ENCODE results near the gene IER5. TPM values are rescaled to one million over a fixed set of nuclear protein-coding genes. Genes with fewer than 3 reads are reported as not detected.

The IER5 gene
- total and polyA plus RNA-seq, 9 of the 15 experiments (the other 6 are each of a cell fraction or from before 2014, with no cell fraction given) = 2.4 to 32.1 (median 12.0) TPM

- no peak for TF ChIP-seq UBTF (IDR thresholded peaks at IDR 0.05; ENCODE audit: borderline replicate concordance in 1 of 2, low read depth in 2 of 2, low read length in 2 of 2)
- TF ChIP-seq E4F1 (CRISPR knock-in tag; IDR thresholded peaks at IDR 0.05; ENCODE audit: borderline replicate concordance) = no peak
- TF ChIP-seq POLR3G (IDR thresholded peaks at IDR 0.05; ENCODE audit: extremely low read depth, insufficient read length, insufficient replicate concordance) = no peak
- peak in 1 of 3 experiments; percentile 69; a peak in 2 of 6 replicates for TF ChIP-seq CTCF (IDR thresholded peaks at IDR 0.05 in 2 of 3, conservative IDR thresholded peaks at IDR 0.05 in 1 of 3; ENCODE audit: insufficient read depth in 2 of 3, low read depth in 1 of 3, low read length in 3 of 3)
- TF ChIP-seq ZNF318 (IDR thresholded peaks at IDR 0.05; ENCODE audit: borderline replicate concordance in 1 of 2, low read depth in 1 of 2) = no peak
- 0 out of 2 replicates have a peak, but pooled peaks have one; percentile 22 for TF ChIP-seq ZKSCAN8 (CRISPR knock-in tag; IDR thresholded peaks at IDR 0.05)
These were observed 15.7 kb downstream of the IER5 start (continued) for GRCh38 chr1:181104042-181104789.
